DND-41 (cell line): Measurements from ENCODE around the gene DRC7.

Experiments used
- ATAC-seq: fragments of 200-7000 bp; cut with Tn5 transposase; 3 replicates; pipeline ENCODE4 v1.9.1; 2021; ENCODE audit warnings: low read depth; ENCODE audit not compliant: insufficient read depth
- DNase-seq: peaks from one replicate; pipeline ENCODE4 v3.0.0-alpha.2; 2020
- H2AFZ ChIP-seq: 2 replicates; pipeline ENCODE4 v1.6.0; 2012; ENCODE audit warnings: low read depth, low read length
- H3K27ac ChIP-seq: 2 replicates; pipeline ENCODE4 v1.5.1; 2012; ENCODE audit warnings: low read length, inconsistent platforms
- H3K27me3 ChIP-seq: fragments of 200-600 bp; sonication (generic); 2 replicates; pipeline ENCODE4 v1.6.0; 2012; ENCODE audit warnings: low read length, mild to moderate bottlenecking, inconsistent platforms; ENCODE audit not compliant: insufficient read depth, poor library complexity
- H3K36me3 ChIP-seq: 2 replicates; pipeline ENCODE4 v1.5.1; 2012; ENCODE audit warnings: low read length, inconsistent platforms; ENCODE audit not compliant: insufficient read depth
- H3K4me1 ChIP-seq: 2 replicates; pipeline ENCODE4 v1.5.1; 2012; ENCODE audit warnings: mild to moderate bottlenecking, low read length; ENCODE audit not compliant: insufficient read depth
- H3K4me2 ChIP-seq: 2 replicates; pipeline ENCODE4 v1.6.0; 2012; ENCODE audit warnings: mild to moderate bottlenecking, moderate library complexity, low read length, inconsistent platforms; ENCODE audit not compliant: insufficient read depth
- H3K4me3 ChIP-seq, 2 experiments: fragments of 200-600 bp in 1 of 2; shearing (Covaris generic) in 1 of 2; 2 replicates each; pipeline ENCODE4 v1.5.1; 2012 to 2016; ENCODE audit warnings: inconsistent platforms in 2 of 2, low read length in 2 of 2, mild to moderate bottlenecking in 2 of 2, low read depth in 1 of 2, moderate library complexity in 1 of 2
- H3K79me2 ChIP-seq: 2 replicates; pipeline ENCODE4 v1.6.0; 2012; ENCODE audit warnings: low read length, inconsistent platforms; ENCODE audit not compliant: insufficient read depth
- H3K9ac ChIP-seq: 2 replicates; pipeline ENCODE4 v1.6.0; 2012; ENCODE audit warnings: low read depth, mild to moderate bottlenecking, inconsistent platforms, low read length, moderate library complexity
- H3K9me3 ChIP-seq: 2 replicates; pipeline ENCODE4 v1.5.1; 2012; ENCODE audit warnings: low read length, moderate library complexity, mild to moderate bottlenecking, inconsistent platforms; ENCODE audit not compliant: insufficient read depth, severe bottlenecking
- H4K20me1 ChIP-seq: 2 replicates; pipeline ENCODE4 v1.6.0; 2012; ENCODE audit warnings: low read length; ENCODE audit not compliant: insufficient read depth
- EZH2 ChIP-seq: IDR thresholded peaks from 3 replicates; pipeline ENCODE4 v1.6.1; 2012; ENCODE audit warnings: borderline replicate concordance, low read depth, mild to moderate bottlenecking, moderate library complexity, low read length, inconsistent platforms; ENCODE audit not compliant: severe bottlenecking
- TF ChIP-seq, protein P1 (sequence below): IDR thresholded peaks from 2 replicates; pipeline ENCODE4 v1.5.1; 2012; ENCODE audit warnings: borderline replicate concordance, low read length, moderate library complexity, mild to moderate bottlenecking; ENCODE audit not compliant: poor library complexity, severe bottlenecking; ENCODE audit errors: extremely low read depth

Gene DRC7

DNA sequence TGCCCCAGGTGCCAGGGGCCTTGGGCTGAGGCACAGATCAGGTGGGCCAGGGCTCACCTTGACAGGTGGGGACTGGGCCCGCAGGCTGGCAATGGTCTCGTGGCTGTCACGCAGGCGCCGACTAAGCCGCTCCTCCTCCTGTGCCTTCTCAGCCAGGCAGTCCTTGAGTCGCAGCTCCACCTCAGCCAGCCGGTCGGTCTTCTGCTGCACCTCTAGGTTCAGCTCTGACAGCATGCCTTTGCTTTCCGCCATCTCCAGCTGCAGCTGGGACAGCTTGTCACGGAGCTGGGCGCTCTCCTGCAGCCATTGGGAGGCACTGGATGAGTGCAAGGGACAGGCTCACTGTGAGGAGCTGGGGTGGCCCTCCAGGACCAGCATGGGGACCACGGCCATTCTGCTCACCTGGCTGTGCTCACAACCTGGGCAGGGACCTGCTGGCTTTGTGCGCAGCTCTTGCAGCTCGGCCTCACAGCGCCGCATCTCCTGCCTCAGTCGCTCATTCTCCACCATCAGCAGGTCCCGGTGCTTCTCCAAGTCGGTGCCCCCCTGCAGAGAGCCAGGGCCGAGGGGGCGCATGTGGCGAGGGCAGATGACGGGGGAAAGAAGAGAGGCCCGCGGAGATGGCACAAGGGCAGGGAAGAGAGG lies 76.7 kb downstream of the DRC7 start:
- no peaks in the 10 kb centered on the region for H3K79me2 ChIP-seq
- no peaks in the 10 kb centered on the region; the same call in 1 of the 2 replicates for H4K20me1 ChIP-seq
- H3K4me3 ChIP-seq, result no peak overlapping the region
- no peak overlapping the region for H3K27ac ChIP-seq
- no peaks in the 10 kb centered on the region for H3K27me3 ChIP-seq
- DNase-seq, result no peak
- H2AFZ ChIP-seq, result no peak overlapping the region
- TF ChIP-seq, protein P1, sequence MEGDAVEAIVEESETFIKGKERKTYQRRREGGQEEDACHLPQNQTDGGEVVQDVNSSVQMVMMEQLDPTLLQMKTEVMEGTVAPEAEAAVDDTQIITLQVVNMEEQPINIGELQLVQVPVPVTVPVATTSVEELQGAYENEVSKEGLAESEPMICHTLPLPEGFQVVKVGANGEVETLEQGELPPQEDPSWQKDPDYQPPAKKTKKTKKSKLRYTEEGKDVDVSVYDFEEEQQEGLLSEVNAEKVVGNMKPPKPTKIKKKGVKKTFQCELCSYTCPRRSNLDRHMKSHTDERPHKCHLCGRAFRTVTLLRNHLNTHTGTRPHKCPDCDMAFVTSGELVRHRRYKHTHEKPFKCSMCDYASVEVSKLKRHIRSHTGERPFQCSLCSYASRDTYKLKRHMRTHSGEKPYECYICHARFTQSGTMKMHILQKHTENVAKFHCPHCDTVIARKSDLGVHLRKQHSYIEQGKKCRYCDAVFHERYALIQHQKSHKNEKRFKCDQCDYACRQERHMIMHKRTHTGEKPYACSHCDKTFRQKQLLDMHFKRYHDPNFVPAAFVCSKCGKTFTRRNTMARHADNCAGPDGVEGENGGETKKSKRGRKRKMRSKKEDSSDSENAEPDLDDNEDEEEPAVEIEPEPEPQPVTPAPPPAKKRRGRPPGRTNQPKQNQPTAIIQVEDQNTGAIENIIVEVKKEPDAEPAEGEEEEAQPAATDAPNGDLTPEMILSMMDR, result no peak
- no peak for TF ChIP-seq EZH2
- H3K36me3 ChIP-seq, result no peaks in the 10 kb centered on the region
- no peak overlapping the region for H3K9ac ChIP-seq
- H3K9me3 ChIP-seq, result no peaks in the 10 kb centered on the region
- no peak overlapping the region for H3K4me2 ChIP-seq
- no peak for ATAC-seq
- no peaks in the 10 kb centered on the region for H3K4me1 ChIP-seq

DNA sequence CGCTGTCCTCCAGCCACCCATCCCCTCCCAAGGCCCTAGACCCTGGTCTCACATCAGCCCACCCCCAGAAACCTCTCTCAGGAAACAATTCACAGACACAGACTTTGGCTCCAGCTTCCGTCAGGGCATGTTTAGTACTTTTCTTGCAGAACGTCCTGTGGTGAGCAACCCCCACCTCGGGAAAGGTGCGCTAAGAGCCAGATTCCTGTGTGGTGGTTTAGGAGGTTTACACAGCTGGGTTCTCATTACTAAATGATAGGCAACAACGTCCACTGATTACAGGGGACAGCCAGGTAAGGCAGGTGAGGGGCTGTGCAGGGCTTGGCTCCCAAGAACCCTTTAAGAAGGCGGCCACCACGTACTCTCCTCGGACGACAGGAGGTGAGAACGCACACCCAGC lies 78.4 kb downstream of the DRC7 start:
- H2AFZ ChIP-seq, result no peak overlapping the region
- no peak overlapping the region for H3K27ac ChIP-seq
- no peak overlapping the region for H3K4me3 ChIP-seq
- ATAC-seq (no peak), DNase-seq (no peak)
- no peaks in the 10 kb centered on the region for H4K20me1 ChIP-seq
- no peak for TF ChIP-seq EZH2
- TF ChIP-seq, protein P1, result no peak
- H3K9me3 ChIP-seq, result no peaks in the 10 kb centered on the region
- H3K4me1 ChIP-seq, result no peaks in the 10 kb centered on the region
- H3K9ac ChIP-seq, result no peak overlapping the region
- no peaks in the 10 kb centered on the region for H3K79me2 ChIP-seq
- no peaks in the 10 kb centered on the region for H3K27me3 ChIP-seq
- no peak overlapping the region for H3K4me2 ChIP-seq
- no peaks in the 10 kb centered on the region for H3K36me3 ChIP-seq

DNA sequence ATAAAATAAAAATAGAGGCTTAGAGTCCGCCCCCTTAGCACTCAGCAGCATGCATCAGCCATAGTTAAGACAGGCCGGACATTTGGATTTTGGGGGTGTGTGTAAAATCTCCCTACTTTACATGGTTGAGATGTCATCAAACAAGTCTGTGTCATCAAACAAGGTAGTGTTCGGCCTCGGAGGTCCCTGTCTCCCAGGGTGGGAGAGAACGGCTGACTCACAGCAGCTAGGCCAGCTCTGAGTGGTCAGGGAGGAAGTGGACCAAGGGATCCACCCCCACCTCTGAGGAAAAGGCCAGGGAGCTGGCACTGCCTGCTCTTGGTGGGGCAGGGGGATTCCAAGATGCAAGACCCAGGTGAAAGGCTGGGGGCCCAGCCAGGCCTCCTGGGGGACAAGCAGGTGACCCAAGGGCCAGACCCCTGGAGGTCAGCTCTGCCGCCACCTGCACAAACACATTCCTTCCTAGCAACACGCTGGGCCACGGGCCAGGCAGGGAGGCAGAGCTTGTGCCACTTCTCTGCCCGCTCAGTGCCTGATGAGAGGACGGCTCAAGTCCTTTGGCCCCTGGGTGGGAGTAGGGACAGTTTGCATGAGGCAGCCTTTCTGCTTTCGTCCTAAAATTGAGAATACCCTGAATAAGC lies 79.2 kb downstream of the DRC7 start:
- Histone ChIP-seq H3K9ac (no peak overlapping the region), H4K20me1 (no peaks in the 10 kb centered on the region), H3K36me3 (no peaks in the 10 kb centered on the region)

More for the DNA sequence above, 79.2 kb downstream of the DRC7 start:
- TF ChIP-seq EZH2, result no peak
- TF ChIP-seq, protein P1, result no peak
- H3K4me1 ChIP-seq, result no peaks in the 10 kb centered on the region
- H2AFZ ChIP-seq, result no peak overlapping the region
- H3K4me3 ChIP-seq, result no peak overlapping the region
- no peaks in the 10 kb centered on the region for H3K9me3 ChIP-seq
- H3K79me2 ChIP-seq, result no peaks in the 10 kb centered on the region
- no peak for DNase-seq
- ATAC-seq, result no peak
- H3K4me2 ChIP-seq, result no peak overlapping the region
- no peaks in the 10 kb centered on the region for H3K27me3 ChIP-seq
- no peak overlapping the region for H3K27ac ChIP-seq
